IMR-90 (cell line): ENCODE results near the gene TSR1.

Experiments used
- BHLHE40 ChIP-seq: fragments of 150-350 bp; IDR thresholded peaks from 2 replicates; pipeline ENCODE4 v1.6.1; 2016; ENCODE audit warnings: mild to moderate bottlenecking, low read depth, low read length
- CEBPB ChIP-seq: IDR thresholded peaks from 2 replicates; pipeline ENCODE4 v1.6.1; 2012; ENCODE audit warnings: low read depth, low read length, improper control_type of control experiment
- CHD1 ChIP-seq: IDR thresholded peaks from 2 replicates; pipeline ENCODE4 v1.6.1; 2012; ENCODE audit warnings: low read depth, low read length, improper control_type of control experiment
- MAFK ChIP-seq: IDR thresholded peaks from 2 replicates; pipeline ENCODE4 v1.6.1; 2012; ENCODE audit warnings: low read depth, low read length, improper control_type of control experiment
- MAZ ChIP-seq: IDR thresholded peaks from 2 replicates; pipeline ENCODE4 v1.6.1; 2012; ENCODE audit warnings: low read depth, mild to moderate bottlenecking, low read length, improper control_type of control experiment, moderate library complexity, borderline replicate concordance
- NFE2L2 ChIP-seq: fragments of 150-350 bp; IDR thresholded peaks from 2 replicates; pipeline ENCODE4 v1.6.1; 2016; ENCODE audit warnings: low read depth, mild to moderate bottlenecking, low read length
- POLR2A ChIP-seq: IDR thresholded peaks from 2 replicates; pipeline ENCODE4 v1.6.1; 2012; ENCODE audit warnings: mild to moderate bottlenecking, low read depth, low read length
- RAD21 ChIP-seq: IDR thresholded peaks from 2 replicates; pipeline ENCODE4 v1.6.1; 2012; ENCODE audit warnings: low read length, improper control_type of control experiment
- RCOR1 ChIP-seq: IDR thresholded peaks from 2 replicates; pipeline ENCODE4 v1.6.1; 2012; ENCODE audit warnings: mild to moderate bottlenecking, low read length, improper control_type of control experiment; ENCODE audit not compliant: insufficient replicate concordance
- RFX5 ChIP-seq: IDR thresholded peaks from 2 replicates; pipeline ENCODE4 v1.8.0; 2012; ENCODE audit warnings: low read depth, mild to moderate bottlenecking, low read length, moderate library complexity
- SMC3 ChIP-seq: fragments of 150-350 bp; IDR thresholded peaks from 2 replicates; pipeline ENCODE4 v1.6.1; 2016; ENCODE audit warnings: low read depth, mild to moderate bottlenecking, antibody characterized with exemption, low read length, moderate library complexity
- TF ChIP-seq, protein P1 (sequence below): conservative IDR thresholded peaks from 2 replicates; pipeline ENCODE4 v1.5.1; 2012; ENCODE audit warnings: mild to moderate bottlenecking, low read depth, low read length, improper control_type of control experiment
- TF ChIP-seq, protein P2 (sequence below): fragments of 150-350 bp; IDR thresholded peaks from 2 replicates; pipeline ENCODE4 v1.6.1; 2016; ENCODE audit warnings: low read depth, mild to moderate bottlenecking, low read length, moderate library complexity, borderline replicate concordance

DNA sequence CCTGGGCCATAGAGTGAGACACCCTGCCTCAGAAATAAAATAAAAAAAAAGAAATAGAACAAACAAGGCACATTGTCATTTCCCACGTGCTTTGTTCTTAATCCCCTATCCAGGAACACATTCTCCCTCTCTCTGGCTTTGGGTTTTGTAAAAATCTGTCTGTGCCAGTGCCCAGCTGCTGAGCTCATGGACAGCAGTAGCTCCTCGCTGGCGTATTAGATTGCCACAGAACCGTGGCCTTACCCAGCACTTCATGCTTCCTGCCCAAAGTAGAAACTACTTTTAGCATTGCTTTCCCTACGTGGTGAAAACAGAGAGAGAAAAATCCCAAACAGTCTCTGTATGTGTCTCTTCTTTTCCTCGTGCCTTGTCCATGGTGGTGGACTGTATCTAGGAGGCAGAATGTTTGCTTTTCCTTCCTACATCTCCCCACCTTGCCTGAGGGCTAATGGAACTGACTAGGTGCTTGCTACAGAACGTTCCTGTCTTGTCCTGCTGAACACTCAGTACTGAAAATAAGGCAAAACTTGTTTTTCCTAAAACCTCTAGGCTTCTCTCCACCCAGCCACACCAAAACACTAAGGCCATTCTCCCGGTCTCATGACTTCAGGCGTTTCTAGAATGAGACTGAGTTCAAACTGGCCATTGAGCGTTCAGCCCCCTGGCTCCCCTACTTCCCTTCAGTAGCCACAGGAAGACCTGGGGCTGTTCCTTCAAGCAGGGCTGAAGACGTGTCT, 38.5 kb upstream of the TSR1 start:
- TF ChIP-seq POLR2A (no peak), RAD21 (no peak), MAFK (no peak), RCOR1 (no peak), CHD1 (no peak), BHLHE40 (no peak), MAZ (no peak), NFE2L2 (no peak), CEBPB (no peak), SMC3 (no peak), RFX5 (no peak)
- TF ChIP-seq, protein P1, sequence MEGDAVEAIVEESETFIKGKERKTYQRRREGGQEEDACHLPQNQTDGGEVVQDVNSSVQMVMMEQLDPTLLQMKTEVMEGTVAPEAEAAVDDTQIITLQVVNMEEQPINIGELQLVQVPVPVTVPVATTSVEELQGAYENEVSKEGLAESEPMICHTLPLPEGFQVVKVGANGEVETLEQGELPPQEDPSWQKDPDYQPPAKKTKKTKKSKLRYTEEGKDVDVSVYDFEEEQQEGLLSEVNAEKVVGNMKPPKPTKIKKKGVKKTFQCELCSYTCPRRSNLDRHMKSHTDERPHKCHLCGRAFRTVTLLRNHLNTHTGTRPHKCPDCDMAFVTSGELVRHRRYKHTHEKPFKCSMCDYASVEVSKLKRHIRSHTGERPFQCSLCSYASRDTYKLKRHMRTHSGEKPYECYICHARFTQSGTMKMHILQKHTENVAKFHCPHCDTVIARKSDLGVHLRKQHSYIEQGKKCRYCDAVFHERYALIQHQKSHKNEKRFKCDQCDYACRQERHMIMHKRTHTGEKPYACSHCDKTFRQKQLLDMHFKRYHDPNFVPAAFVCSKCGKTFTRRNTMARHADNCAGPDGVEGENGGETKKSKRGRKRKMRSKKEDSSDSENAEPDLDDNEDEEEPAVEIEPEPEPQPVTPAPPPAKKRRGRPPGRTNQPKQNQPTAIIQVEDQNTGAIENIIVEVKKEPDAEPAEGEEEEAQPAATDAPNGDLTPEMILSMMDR = no peak
- TF ChIP-seq, protein P2, sequence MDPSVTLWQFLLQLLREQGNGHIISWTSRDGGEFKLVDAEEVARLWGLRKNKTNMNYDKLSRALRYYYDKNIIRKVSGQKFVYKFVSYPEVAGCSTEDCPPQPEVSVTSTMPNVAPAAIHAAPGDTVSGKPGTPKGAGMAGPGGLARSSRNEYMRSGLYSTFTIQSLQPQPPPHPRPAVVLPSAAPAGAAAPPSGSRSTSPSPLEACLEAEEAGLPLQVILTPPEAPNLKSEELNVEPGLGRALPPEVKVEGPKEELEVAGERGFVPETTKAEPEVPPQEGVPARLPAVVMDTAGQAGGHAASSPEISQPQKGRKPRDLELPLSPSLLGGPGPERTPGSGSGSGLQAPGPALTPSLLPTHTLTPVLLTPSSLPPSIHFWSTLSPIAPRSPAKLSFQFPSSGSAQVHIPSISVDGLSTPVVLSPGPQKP = no peak
